HG02763 (cell line): ENCODE data around the gene SHPK.
"Not testable (repeated sequence)": the region's sequence is repeated elsewhere in the genome, so short reads cannot be mapped to it uniquely, and the experiment has no call there.

Experiments used
- ATAC-seq: cut with Tn5 transposase; IDR thresholded peaks from one replicate; pipeline ENCODE4 v1.9.1; 2021; ENCODE audit warnings: mild to moderate bottlenecking, moderate library complexity; ENCODE audit not compliant: unreplicated experiment

Gene SHPK

GRCh38 chr17:3594051-3594800, 41.8 kb downstream of the SHPK start:
- ATAC-seq = no peak

- ATAC-seq = no peak
These were observed 42.7 kb downstream of the SHPK start for GRCh38 chr17:3593384-3593783.

- ATAC-seq = no peak
These were observed 43.7 kb downstream of the SHPK start for GRCh38 chr17:3592216-3592860.

- no peak for ATAC-seq
These were observed 45.3 kb downstream of the SHPK start for GRCh38 chr17:3590768-3591167.

- no peak for ATAC-seq
These were observed 45.8 kb downstream of the SHPK start for GRCh38 chr17:3590231-3590630.

- ATAC-seq = no peak
These were observed 46.3 kb downstream of the SHPK start for GRCh38 chr17:3589784-3590183.

- ATAC-seq = no peak
These were observed 50.2 kb downstream of the SHPK start for GRCh38 chr17:3585826-3586225.

GRCh38 chr17:3583456-3583855, 52.6 kb downstream of the SHPK start:
- ATAC-seq = no peak

- ATAC-seq = no peak
These were observed 53.1 kb downstream of the SHPK start for GRCh38 chr17:3582915-3583314.

- ATAC-seq = not testable (repeated sequence)
These were observed 57.4 kb downstream of the SHPK start for GRCh38 chr17:3578667-3579066.

- ATAC-seq = no peak
These were observed 59.1 kb downstream of the SHPK start for GRCh38 chr17:3576970-3577369.

- no peak for ATAC-seq
These were observed 60.5 kb downstream of the SHPK start for GRCh38 chr17:3575511-3575910.

GRCh38 chr17:3574231-3574630, 61.8 kb downstream of the SHPK start:
- no peak for ATAC-seq

GRCh38 chr17:3573246-3574100, 62.6 kb downstream of the SHPK start:
- no peak for ATAC-seq

- no peak for ATAC-seq
These were observed 63.8 kb downstream of the SHPK start for GRCh38 chr17:3572231-3572630.

GRCh38 chr17:3571043-3571900, 64.8 kb downstream of the SHPK start:
- no peak for ATAC-seq

- no peak for ATAC-seq
These were observed 66.4 kb downstream of the SHPK start for GRCh38 chr17:3569534-3570137.

- ATAC-seq = no peak
These were observed 69.5 kb downstream of the SHPK start for GRCh38 chr17:3566551-3566950.

- no peak for ATAC-seq
These were observed 70.9 kb downstream of the SHPK start for GRCh38 chr17:3565143-3565542.

- ATAC-seq = not testable (repeated sequence)
These were observed 71.8 kb downstream of the SHPK start for GRCh38 chr17:3564241-3564640.
